ENCODE data around the gene CFTR. TPM values are rescaled to one million over a fixed set of nuclear protein-coding genes. Genes with fewer than 3 reads are reported as not detected.
"Not testable (repeated sequence)": the region's sequence is repeated elsewhere in the genome, so short reads cannot be mapped to it uniquely, and the experiment has no call there.

The CFTR gene
- total RNA-seq, 4 donors from 2014 or later, result 0.80 to 11.7 (median 5.0) TPM

DNA sequence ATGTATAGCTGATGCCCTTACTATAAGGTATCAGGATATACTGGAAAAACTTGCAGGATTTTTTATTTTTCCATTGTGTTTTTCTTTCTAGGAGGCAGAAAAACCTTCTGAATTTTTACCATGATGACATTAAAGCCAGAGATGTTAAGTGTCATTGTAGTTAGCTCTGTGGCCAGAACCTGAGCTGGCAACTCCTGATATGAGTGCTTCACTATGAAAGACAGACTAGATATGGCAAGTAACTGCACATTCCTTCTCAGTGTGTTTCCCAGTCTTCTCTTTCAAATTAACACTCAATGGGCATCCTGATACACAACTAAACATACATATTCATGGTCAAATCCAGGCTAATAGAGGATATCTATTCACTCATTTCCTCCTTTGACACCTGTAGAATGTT lies 227.3 kb downstream of the CFTR start:
- TF ChIP-seq POLR2A (IDR thresholded peaks at IDR 0.05), result no peak
- TF ChIP-seq, protein P1, sequence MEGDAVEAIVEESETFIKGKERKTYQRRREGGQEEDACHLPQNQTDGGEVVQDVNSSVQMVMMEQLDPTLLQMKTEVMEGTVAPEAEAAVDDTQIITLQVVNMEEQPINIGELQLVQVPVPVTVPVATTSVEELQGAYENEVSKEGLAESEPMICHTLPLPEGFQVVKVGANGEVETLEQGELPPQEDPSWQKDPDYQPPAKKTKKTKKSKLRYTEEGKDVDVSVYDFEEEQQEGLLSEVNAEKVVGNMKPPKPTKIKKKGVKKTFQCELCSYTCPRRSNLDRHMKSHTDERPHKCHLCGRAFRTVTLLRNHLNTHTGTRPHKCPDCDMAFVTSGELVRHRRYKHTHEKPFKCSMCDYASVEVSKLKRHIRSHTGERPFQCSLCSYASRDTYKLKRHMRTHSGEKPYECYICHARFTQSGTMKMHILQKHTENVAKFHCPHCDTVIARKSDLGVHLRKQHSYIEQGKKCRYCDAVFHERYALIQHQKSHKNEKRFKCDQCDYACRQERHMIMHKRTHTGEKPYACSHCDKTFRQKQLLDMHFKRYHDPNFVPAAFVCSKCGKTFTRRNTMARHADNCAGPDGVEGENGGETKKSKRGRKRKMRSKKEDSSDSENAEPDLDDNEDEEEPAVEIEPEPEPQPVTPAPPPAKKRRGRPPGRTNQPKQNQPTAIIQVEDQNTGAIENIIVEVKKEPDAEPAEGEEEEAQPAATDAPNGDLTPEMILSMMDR (IDR thresholded peaks at IDR 0.05), result no peak

DNA sequence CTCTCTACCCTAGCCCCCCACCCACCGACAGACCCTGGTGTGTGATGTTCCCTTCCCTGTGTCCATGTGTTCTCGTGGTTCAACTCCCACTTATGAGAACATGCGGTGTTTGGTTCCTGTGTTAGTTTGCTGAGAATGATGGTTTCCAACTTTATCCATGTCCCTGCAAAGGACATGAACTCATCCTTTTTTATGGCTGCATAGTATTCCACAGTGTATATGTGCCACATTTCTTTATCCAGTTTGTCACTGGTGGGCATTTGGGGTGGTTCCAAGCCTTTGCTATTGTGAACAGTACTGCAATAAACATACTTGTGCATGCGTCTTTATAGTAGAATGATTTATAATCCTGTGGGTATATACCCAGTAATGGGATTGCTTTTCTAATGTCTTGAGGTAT lies 228.3 kb downstream of the CFTR start:
- 92 to 98% methylated on average over 4 of the region's 4 CpGs for WGBS, 2 donors
- intact Hi-C loops (cut with DNase I; ENCODE audit: low total_unique reads); H3K4me3 ChIP-seq (ENCODE audit: low read depth, poor library complexity, severe bottlenecking); DNase-seq (ENCODE audit: low spot score in 2 of 2): not testable (repeated sequence)

More for the DNA sequence above, 227.3 kb downstream of the CFTR start:
- no peak for DNase-seq (ENCODE audit: low spot score in 2 of 2)
- intact Hi-C loops (cut with DNase I; ENCODE audit: low total_unique reads), result no loop called here
- H3K4me3 ChIP-seq (ENCODE audit: low read depth, poor library complexity, severe bottlenecking), result no peak overlapping the region

DNA sequence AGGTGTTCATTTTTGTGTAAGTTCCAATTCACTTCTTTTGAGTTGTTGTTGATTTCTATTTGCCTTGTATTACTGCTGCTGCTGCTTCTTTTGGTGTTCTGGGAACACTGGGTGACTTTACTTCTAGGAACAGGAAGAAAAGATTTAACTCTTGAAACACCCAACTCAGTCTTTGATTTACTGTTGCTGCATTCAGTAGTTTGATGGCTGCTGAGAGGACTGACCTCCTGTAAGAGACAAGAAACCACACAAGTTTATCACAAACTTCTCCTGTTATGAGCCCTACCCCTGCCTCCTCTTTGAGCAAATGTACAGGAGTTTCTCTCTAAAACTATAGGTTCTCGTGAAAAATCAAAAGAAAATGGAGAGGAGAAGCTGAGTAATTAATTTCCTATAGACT lies 231.7 kb downstream of the CFTR start:
- DNase-seq (ENCODE audit: low spot score in 2 of 2), result no peak
- no peak for TF ChIP-seq POLR2A (IDR thresholded peaks at IDR 0.05)
- TF ChIP-seq, protein P1 (IDR thresholded peaks at IDR 0.05), result no peak
- intact Hi-C loops (cut with DNase I; ENCODE audit: low total_unique reads), result no loop called here
- no peak overlapping the region for H3K4me3 ChIP-seq (ENCODE audit: low read depth, poor library complexity, severe bottlenecking)
- 76 to 89% methylated on average over 1 of the region's 1 CpG for WGBS, 2 donors

DNA sequence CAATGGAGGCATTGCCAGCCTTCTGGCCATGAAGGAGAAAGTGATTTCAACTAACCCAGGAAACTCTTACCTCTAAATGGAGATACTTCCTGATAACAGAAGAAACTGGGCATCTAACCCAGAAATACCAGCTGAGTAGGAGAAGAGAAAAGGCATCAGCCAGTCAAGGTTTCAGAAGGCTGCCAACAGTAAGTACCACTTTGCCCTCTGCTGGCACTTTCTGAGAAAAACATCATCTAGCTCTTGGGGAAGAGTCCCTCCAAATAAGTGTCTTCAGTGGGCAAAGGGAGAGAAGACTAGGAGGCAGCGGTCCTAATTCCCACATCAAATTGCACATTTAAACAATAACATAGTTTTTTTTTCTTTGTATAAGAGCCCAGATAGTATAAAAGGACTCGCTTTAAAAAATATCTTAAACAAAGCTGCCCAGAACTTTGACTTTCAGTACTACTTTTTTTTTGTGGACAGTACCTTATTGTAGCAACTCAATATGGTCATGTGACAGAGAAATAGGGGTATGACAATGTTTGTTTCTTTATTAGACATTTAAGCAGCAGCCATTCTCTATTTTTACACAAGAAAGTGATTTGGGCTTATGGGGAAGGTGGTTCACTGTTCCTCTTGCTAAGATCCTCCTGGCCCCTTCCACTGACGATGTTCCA lies 236.1 kb downstream of the CFTR start:
- no peak overlapping the region for H3K4me3 ChIP-seq (ENCODE audit: low read depth, poor library complexity, severe bottlenecking)
- no peak for DNase-seq (ENCODE audit: low spot score in 2 of 2)
- TF ChIP-seq, protein P1 (IDR thresholded peaks at IDR 0.05), result no peak
- 75 to 76% methylated on average over 3 of the region's 3 CpGs for WGBS, 2 donors
- intact Hi-C loops (cut with DNase I; ENCODE audit: low total_unique reads), result no loop called here

DNA sequence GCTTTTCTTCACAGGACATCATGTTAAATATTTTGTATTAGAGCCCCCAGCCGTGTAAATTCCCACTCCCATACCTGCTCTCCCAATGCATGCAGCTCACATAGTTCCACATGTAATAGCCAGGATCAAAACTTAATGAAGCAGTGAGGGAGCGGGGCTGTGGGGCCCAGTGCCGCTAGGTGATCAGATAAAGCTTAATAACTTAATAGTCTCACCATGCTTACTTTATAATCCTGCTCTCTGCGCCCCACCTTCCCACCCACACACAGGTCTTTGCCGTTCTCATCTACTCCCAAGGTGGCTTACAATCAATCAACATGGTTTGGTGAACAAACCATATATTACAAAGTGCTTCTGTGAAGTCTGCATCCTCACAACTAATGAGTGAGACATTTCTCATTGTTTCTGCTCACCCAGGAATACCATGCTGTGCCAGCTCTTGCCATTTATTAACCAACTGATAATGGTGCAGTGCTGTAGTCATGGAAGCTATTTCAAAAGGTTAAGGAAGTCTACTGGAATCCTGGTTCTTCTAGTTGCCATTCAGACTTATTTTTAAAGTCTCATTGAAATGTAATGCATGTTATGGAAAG lies 237.0 kb downstream of the CFTR start:
- no peak for TF ChIP-seq POLR2A (IDR thresholded peaks at IDR 0.05)
- TF ChIP-seq, protein P1 (IDR thresholded peaks at IDR 0.05), result no peak
- intact Hi-C loops (cut with DNase I; ENCODE audit: low total_unique reads), result no loop called here
- 57 to 70% methylated on average over 5 of the region's 5 CpGs for WGBS, 2 donors
- no peak overlapping the region for H3K4me3 ChIP-seq (ENCODE audit: low read depth, poor library complexity, severe bottlenecking)
- DNase-seq (ENCODE audit: low spot score in 2 of 2), result no peak

DNA sequence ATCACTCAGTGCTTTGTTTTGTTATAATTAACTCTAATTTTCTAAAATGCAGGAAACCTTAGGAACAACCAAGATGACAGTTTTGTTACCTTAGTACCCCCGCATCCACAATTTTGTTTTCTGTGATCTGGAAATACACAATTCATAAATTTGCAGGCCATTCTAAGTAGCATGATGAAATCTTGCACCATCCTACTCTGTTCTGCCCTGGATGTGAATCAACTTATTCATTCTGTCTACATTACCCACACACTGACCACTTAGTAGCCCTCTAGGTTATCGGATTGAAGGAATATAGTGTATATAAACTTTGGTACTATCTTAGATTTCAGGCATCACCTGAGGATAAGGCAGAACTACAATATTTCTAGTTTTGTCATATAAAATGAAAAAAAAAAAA lies 237.5 kb downstream of the CFTR start:
- 94 to 96% methylated on average over 2 of the region's 2 CpGs for WGBS, 2 donors
- TF ChIP-seq, protein P1 (IDR thresholded peaks at IDR 0.05), result no peak
- TF ChIP-seq POLR2A (IDR thresholded peaks at IDR 0.05), result no peak
- no peak for DNase-seq (ENCODE audit: low spot score in 2 of 2)
- no peak overlapping the region for H3K4me3 ChIP-seq (ENCODE audit: low read depth, poor library complexity, severe bottlenecking)
- intact Hi-C loops (cut with DNase I; ENCODE audit: low total_unique reads), result no loop called here

Other genes with a start within 250 kb of the CFTR start
- 1 to 10 TPM in 2 of 4 donors, under 1 TPM in 2; 0.69 to 1.5 (median 1.1) TPM for gene WNT2, start 157.0 kb upstream of the CFTR start, total RNA-seq
- not detected for gene ASZ1, start 52.5 kb upstream of the CFTR start, total RNA-seq